ENCODE data around the gene MIDN. TPM values are rescaled to one million over a fixed set of nuclear protein-coding genes. Genes with fewer than 3 reads are reported as not detected.

Gene MIDN
- total and polyA plus RNA-seq, 4 donors, result 39.7 to 185 (median 58.7) TPM

DNA sequence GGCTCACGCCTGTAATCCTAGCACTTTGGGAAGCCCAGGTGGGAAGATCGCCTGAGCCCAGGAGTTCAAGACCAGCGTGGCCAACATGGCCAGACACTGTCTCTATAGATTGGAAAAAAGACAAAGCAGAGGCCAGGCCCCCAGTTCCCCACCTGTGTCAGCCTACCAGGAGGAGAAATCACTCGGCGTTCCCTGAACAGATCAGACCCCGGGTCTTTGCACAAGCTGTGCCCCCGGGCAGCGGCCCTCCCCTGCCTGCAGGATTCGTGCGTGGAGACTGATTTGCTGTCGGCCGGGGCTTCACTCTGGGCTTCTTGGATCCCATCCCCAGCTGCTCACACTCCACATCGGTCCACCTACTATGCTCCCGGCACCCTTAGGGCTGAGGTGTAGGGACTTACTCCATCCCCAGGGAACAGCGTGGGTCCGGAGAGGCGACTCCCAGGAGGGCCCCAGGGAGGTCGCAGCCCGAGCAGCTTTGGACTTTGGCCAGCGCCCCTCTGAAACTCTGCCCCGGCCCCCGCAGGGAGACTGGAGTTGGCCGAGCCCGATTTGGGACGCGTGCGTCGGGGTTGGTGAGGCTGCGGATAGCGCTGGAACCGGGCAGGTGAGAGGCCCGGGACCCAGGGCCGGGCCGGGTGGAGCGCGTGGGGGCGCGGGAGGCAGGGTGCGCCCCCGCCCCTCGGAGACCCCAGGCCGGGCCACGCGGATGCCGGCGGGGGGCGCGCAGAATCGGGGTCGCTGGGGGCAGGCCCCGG, 36.8 kb downstream of the MIDN start:
- H3K4me1 ChIP-seq (ENCODE audit: control insufficient read depth in 5 of 5, insufficient read depth in 5 of 5, low read length in 5 of 5), result peaks cover 0 to 12% (median 0%) of the 10 kb centered on the region in 5 donors
- ATAC-seq (ENCODE audit: insufficient read depth, low FRiP score), result no peak
- H3K4me3 ChIP-seq, result no peak overlapping the region
- WGBS, 2 donors, result 19 to 27% methylated on average over 40 to 51 of the region's 51 CpGs
- H3K36me3 ChIP-seq (ENCODE audit: control insufficient read depth in 4 of 4, insufficient read depth in 4 of 4, low read length in 4 of 4), result no peaks in the 10 kb centered on the region
- DNase-seq, result peak in 1 of 3 donors; percentile 29
- H3K9me3 ChIP-seq (ENCODE audit: control insufficient read depth in 4 of 4, insufficient read depth in 3 of 4, low read length in 3 of 4), result peaks cover 0 to 1% (median 0%) of the 10 kb centered on the region in 4 donors
- no peak overlapping the region for H3K27ac ChIP-seq (ENCODE audit: low read depth in 1 of 2, low read length in 1 of 2)
- H3K9ac ChIP-seq (ENCODE audit: insufficient read depth in 1 of 2, low read length in 2 of 2), result no peak overlapping the region
- H3K27me3 ChIP-seq (ENCODE audit: control insufficient read depth in 3 of 3, insufficient read depth in 3 of 3, low read length in 2 of 3), result peaks cover 0 to 23% (median 4%) of the 10 kb centered on the region in 3 donors
- TF ChIP-seq, protein P1, sequence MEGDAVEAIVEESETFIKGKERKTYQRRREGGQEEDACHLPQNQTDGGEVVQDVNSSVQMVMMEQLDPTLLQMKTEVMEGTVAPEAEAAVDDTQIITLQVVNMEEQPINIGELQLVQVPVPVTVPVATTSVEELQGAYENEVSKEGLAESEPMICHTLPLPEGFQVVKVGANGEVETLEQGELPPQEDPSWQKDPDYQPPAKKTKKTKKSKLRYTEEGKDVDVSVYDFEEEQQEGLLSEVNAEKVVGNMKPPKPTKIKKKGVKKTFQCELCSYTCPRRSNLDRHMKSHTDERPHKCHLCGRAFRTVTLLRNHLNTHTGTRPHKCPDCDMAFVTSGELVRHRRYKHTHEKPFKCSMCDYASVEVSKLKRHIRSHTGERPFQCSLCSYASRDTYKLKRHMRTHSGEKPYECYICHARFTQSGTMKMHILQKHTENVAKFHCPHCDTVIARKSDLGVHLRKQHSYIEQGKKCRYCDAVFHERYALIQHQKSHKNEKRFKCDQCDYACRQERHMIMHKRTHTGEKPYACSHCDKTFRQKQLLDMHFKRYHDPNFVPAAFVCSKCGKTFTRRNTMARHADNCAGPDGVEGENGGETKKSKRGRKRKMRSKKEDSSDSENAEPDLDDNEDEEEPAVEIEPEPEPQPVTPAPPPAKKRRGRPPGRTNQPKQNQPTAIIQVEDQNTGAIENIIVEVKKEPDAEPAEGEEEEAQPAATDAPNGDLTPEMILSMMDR (IDR thresholded peaks at IDR 0.05; ENCODE audit: control extremely low read depth, extremely low read depth), result no peak

DNA sequence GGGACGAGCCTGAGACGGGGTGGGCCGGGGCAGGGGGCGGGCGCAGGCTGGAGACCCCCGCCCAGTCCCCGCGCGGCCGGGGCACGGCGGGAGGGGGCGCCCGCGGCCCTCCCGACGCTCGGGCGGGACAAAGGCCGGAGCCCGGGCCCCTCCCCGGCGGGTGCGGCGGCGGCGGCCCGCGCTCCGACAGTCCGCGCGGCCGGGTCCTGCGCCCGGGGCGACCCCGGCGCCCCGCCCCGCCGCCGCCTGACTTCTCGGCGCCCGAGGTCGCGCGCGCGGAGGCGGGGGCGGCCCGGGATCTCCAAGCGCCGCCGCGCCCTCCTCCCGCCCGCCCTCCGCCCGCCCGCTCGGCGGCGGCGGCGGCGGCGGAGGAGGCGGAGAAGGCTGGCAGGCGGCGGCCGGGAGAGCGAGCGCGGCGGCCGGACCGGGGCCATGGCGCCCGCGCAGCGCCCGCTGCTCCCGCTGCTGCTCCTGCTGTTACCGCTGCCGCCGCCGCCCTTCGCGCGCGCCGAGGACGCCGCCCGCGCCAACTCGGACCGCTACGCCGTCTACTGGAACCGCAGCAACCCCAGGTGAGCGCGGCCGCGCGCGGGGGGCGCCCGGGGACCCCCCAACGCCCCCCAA, 37.5 kb downstream of the MIDN start, which contains the start of gene EFNA2:
Gene EFNA2 (plus strand): TSS at position 137 of the 624 bp plus-strand sequence. CDS start 296 bp downstream, at position 433.
- no peak within 1 kb of the TSS for H3K9ac ChIP-seq (ENCODE audit: insufficient read depth in 1 of 2, low read length in 2 of 2)
- DNase-seq (no peak), ATAC-seq (ENCODE audit: insufficient read depth, low FRiP score) (no peak)
- peaks cover 0 to 12% (median 0%) of the 10 kb centered on the region in 5 donors for H3K4me1 ChIP-seq (ENCODE audit: control insufficient read depth in 5 of 5, insufficient read depth in 5 of 5, low read length in 5 of 5)
- no peak within 1 kb of the TSS for H3K27ac ChIP-seq (ENCODE audit: low read depth in 1 of 2, low read length in 1 of 2)
- peaks cover 0 to 23% (median 4%) of the 10 kb centered on the region in 3 donors for H3K27me3 ChIP-seq (ENCODE audit: control insufficient read depth in 3 of 3, insufficient read depth in 3 of 3, low read length in 2 of 3)
- WGBS, 2 donors, result 1% methylated on average over 29 to 112 of the region's 113 CpGs
- TF ChIP-seq, protein P1 (IDR thresholded peaks at IDR 0.05; ENCODE audit: control extremely low read depth, extremely low read depth), result no peak
- no peaks in the 10 kb centered on the region for H3K36me3 ChIP-seq (ENCODE audit: control insufficient read depth in 4 of 4, insufficient read depth in 4 of 4, low read length in 4 of 4)
- H3K4me3 ChIP-seq, result no peak within 1 kb of the TSS
- H3K9me3 ChIP-seq (ENCODE audit: control insufficient read depth in 4 of 4, insufficient read depth in 3 of 4, low read length in 3 of 4), result peaks cover 0 to 1% (median 0%) of the 10 kb centered on the region in 4 donors

DNA sequence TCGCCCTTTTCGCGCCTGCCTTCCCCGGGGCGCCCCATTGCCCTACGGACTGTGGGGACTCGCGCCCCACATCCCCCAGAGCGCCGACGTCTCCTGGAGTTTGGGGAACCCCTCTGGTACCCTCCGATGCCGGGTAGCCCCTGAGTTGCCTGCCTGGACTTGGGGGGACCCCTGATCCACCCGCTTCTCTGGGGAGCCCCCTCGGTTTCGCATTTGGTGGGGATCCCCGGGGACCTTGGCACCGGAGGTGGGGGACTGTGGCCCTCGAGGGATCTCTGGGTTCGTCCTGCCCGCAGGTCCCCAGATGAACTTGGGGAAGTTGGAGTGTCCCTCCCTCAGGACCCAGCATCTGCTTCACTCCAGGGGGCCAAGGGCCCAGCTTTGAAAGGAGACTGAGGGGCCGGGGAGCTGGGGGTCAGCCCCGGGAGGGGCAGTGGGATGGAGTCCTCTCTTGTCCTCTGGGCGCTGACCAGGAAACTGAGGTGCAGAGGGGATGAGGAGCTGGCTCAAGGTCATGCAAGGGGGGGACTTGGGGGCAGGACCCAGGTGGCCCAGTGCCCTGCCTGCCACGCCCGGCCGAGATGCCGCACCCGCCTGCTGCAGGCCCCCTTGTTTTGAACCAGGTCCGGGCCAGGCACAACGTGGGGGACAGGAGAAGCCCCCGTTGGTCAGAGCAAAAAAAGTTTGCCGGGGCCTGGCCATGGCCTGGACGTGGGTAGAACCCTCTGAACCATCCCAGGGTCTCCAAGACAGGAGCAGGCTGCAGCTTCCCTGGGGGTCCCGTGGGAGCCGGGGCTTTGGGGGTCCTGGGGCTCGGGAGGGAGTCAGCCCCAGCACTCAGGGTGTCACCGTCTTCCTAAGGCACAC, 38.3 kb downstream of the MIDN start:
- 28 to 42% methylated on average over 33 to 38 of the region's 38 CpGs for WGBS, 2 donors
- H3K4me1 ChIP-seq (ENCODE audit: control insufficient read depth in 5 of 5, insufficient read depth in 5 of 5, low read length in 5 of 5), result peaks cover 0 to 12% (median 0%) of the 10 kb centered on the region in 5 donors
- ATAC-seq (ENCODE audit: insufficient read depth, low FRiP score) (no peak), DNase-seq (no peak)
- H3K27ac ChIP-seq (ENCODE audit: low read depth in 1 of 2, low read length in 1 of 2), result no peak overlapping the region
- peaks cover 0 to 25% (median 4%) of the 10 kb centered on the region in 3 donors for H3K27me3 ChIP-seq (ENCODE audit: control insufficient read depth in 3 of 3, insufficient read depth in 3 of 3, low read length in 2 of 3)
- TF ChIP-seq, protein P1 (IDR thresholded peaks at IDR 0.05; ENCODE audit: control extremely low read depth, extremely low read depth), result no peak
- peaks cover 0 to 1% (median 0%) of the 10 kb centered on the region in 4 donors for H3K9me3 ChIP-seq (ENCODE audit: control insufficient read depth in 4 of 4, insufficient read depth in 3 of 4, low read length in 3 of 4)
- no peak overlapping the region for H3K9ac ChIP-seq (ENCODE audit: insufficient read depth in 1 of 2, low read length in 2 of 2)
- no peak overlapping the region for H3K4me3 ChIP-seq
- H3K36me3 ChIP-seq (ENCODE audit: control insufficient read depth in 4 of 4, insufficient read depth in 4 of 4, low read length in 4 of 4), result no peaks in the 10 kb centered on the region
